K562 (cell line): ENCODE results near the gene USP13.

Experiments
- DPF2 ChIP-seq: fragments of 450-650 bp; IDR thresholded peaks from 2 replicates; pipeline ENCODE4 v1.6.1; 2016
- FOSL1 ChIP-seq: fragments of 200-800 bp; sonication (Bioruptor generic); conservative IDR thresholded peaks from 2 replicates; pipeline ENCODE4 v1.6.1; 2016; ENCODE audit warnings: missing genetic modification characterization, missing compliant biosample characterization
- FOXK2 ChIP-seq, 2 experiments: fragments of 450-650 bp; IDR thresholded peaks in 1 of 2; conservative IDR thresholded peaks in 1 of 2; 2 replicates each; pipeline ENCODE4 v1.6.1; 2016; ENCODE audit warnings: low read depth in 2 of 2, mild to moderate bottlenecking in 1 of 2
- REST ChIP-seq, 2 experiments: fragments of 450-650 bp; formaldehyde crosslinking in 1 of 2; IDR thresholded peaks; 2 replicates each; pipeline versions ENCODE4 v1.4.0 to v1.6.1; 2014 to 2020; ENCODE audit warnings: mild to moderate bottlenecking in 2 of 2, borderline replicate concordance in 1 of 2, low read depth in 1 of 2
- ZNF3 ChIP-seq: fragments of 250-450 bp; sonication (Bioruptor Pico); IDR thresholded peaks from 2 replicates; pipeline ENCODE4 v1.5.0; 2021; ENCODE audit warnings: mild to moderate bottlenecking, moderate library complexity

GRCh38 chr3:179825527-179826246, 172.8 kb downstream of the USP13 start:
- TF ChIP-seq REST (IDR thresholded peaks at IDR 0.05; ENCODE audit: borderline replicate concordance): no peak
- no peak for TF ChIP-seq REST (CRISPR knock-in tag; IDR thresholded peaks at IDR 0.05; ENCODE audit: low read depth)
- no peak for TF ChIP-seq FOSL1
- TF ChIP-seq ZNF3 (CRISPR knock-in tag): no peak
- no peak for TF ChIP-seq FOXK2 (conservative IDR thresholded peaks at IDR 0.05 in 1 of 2, IDR thresholded peaks at IDR 0.05 in 1 of 2; ENCODE audit: low read depth in 2 of 2)
- TF ChIP-seq DPF2: no peak
